IMR-90 (cell line): ENCODE measurements around the gene UNC13A. TPM values are rescaled to one million over a fixed set of nuclear protein-coding genes. Genes with fewer than 3 reads are reported as not detected.

Experiments
- ATAC-seq: fragments of 200-7000 bp; cut with Tn5 transposase; 2 replicates; pipeline ENCODE4 v1.9.1; 2020; ENCODE audit warnings: low read depth, mild to moderate bottlenecking, moderate library complexity
- BruUV-seq: library from RNA; stranded (reverse); fragments of 400-500 nt; replicated peaks from 2 replicates; lab custom pipeline; 2021; lab: Mats Ljungman, UMichigan
- CTCF ChIA-PET: fragments of 300-600 bp; formaldehyde crosslinking; extraction: SDS; loops from one replicate; lab custom pipeline; 2021; ENCODE audit warnings: antibody characterized with exemption; lab: Yijun Ruan, JAX
- POLR2A ChIA-PET: fragments of 300-600 bp; sonication (Branson Sonifier 250); formaldehyde crosslinking; loops from one replicate; lab custom pipeline; 2022; ENCODE audit warnings: antibody characterized with exemption; ENCODE audit not compliant: unreplicated experiment; lab: Charles Lee
- DNase-seq: peaks from one replicate; pipeline ENCODE4 v3.0.0; 2013
- H2AFZ ChIP-seq: replicated peaks from 2 replicates; pipeline ENCODE3; 2013; ENCODE audit warnings: low read length, mild to moderate bottlenecking; ENCODE audit not compliant: poor library complexity
- H2AK5ac ChIP-seq: 2 replicates; pipeline ENCODE4 v1.6.1; 2013; ENCODE audit warnings: low read depth, low read length, inconsistent platforms
- H2AK9ac ChIP-seq: replicated peaks from 2 replicates; pipeline ENCODE3; 2013; ENCODE audit warnings: mild to moderate bottlenecking, low read depth, low read length, moderate library complexity; ENCODE audit not compliant: poor library complexity
- H2BK120ac ChIP-seq: 2 replicates; pipeline ENCODE4 v1.6.1; 2013; ENCODE audit warnings: low read depth, low read length, inconsistent platforms
- H2BK15ac ChIP-seq: 3 replicates; pipeline ENCODE4 v1.6.1; 2013; ENCODE audit warnings: low read depth, low read length, inconsistent platforms
- H2BK20ac ChIP-seq: 2 replicates; pipeline ENCODE4 v1.6.1; 2013; ENCODE audit warnings: low read depth, mild to moderate bottlenecking, inconsistent platforms, low read length, moderate library complexity
- H2BK5ac ChIP-seq: 2 replicates; pipeline ENCODE4 v1.6.1; 2013; ENCODE audit warnings: mild to moderate bottlenecking, low read depth, low read length, inconsistent platforms; ENCODE audit not compliant: poor library complexity, severe bottlenecking
- H3K14ac ChIP-seq: replicated peaks from 2 replicates; pipeline ENCODE4 v1.6.1; 2013; ENCODE audit warnings: low read depth, low read length, inconsistent platforms
- H3K18ac ChIP-seq: 2 replicates; pipeline ENCODE4 v1.6.1; 2013; ENCODE audit warnings: low read depth, low read length, control low read depth
- H3K23ac ChIP-seq: 2 replicates; pipeline ENCODE4 v1.6.1; 2013; ENCODE audit warnings: low read depth, low read length, inconsistent platforms
- H3K27ac ChIP-seq: 2 replicates; pipeline ENCODE4 v1.5.1; 2013; ENCODE audit warnings: mild to moderate bottlenecking, control low read depth, low read length; ENCODE audit not compliant: insufficient read depth
- H3K27me3 ChIP-seq: 2 replicates; pipeline ENCODE4 v1.6.1; 2013; ENCODE audit warnings: low read length; ENCODE audit not compliant: control insufficient read depth, insufficient read depth
- H3K36me3 ChIP-seq: 2 replicates; pipeline ENCODE4 v1.6.1; 2013; ENCODE audit warnings: low read length, mixed read lengths; ENCODE audit not compliant: control insufficient read depth, insufficient read depth
- H3K4ac ChIP-seq: 2 replicates; pipeline ENCODE4 v1.6.1; 2013; ENCODE audit warnings: low read depth, low read length, inconsistent platforms
- H3K4me1 ChIP-seq: 2 replicates; pipeline ENCODE4 v1.6.1; 2013; ENCODE audit warnings: low read length, mixed read lengths; ENCODE audit not compliant: control insufficient read depth, insufficient read depth
- H3K4me2 ChIP-seq: 2 replicates; pipeline ENCODE4 v1.6.1; 2013; ENCODE audit warnings: low read depth, mild to moderate bottlenecking, control low read depth, low read length, moderate library complexity
- H3K4me3 ChIP-seq: 2 replicates; pipeline ENCODE4 v1.5.1; 2013; ENCODE audit warnings: low read depth, mild to moderate bottlenecking, control low read depth, low read length, moderate library complexity; ENCODE audit not compliant: insufficient read depth
- H3K56ac ChIP-seq: 2 replicates; pipeline ENCODE4 v1.6.1; 2013; ENCODE audit warnings: low read length, inconsistent platforms; ENCODE audit not compliant: insufficient read depth; ENCODE audit errors: extremely low read depth
- H3K79me1 ChIP-seq, 2 experiments: 2 replicates each; pipeline ENCODE4 v1.6.1; 2013; ENCODE audit warnings: low read length in 2 of 2, inconsistent platforms in 1 of 2, low read depth in 1 of 2
- H3K9ac ChIP-seq: 2 replicates; pipeline ENCODE4 v1.6.1; 2013; ENCODE audit warnings: low read depth, low read length, control low read depth
- H3K9me1 ChIP-seq: 2 replicates; pipeline ENCODE4 v1.6.1; 2013; ENCODE audit warnings: low read length, inconsistent platforms; ENCODE audit not compliant: insufficient read depth
- H3K9me3 ChIP-seq: 2 replicates; pipeline ENCODE4 v1.6.1; 2013; ENCODE audit warnings: low read length; ENCODE audit not compliant: control insufficient read depth, insufficient read depth
- H4K20me1 ChIP-seq: 2 replicates; pipeline ENCODE4 v1.6.1; 2013; ENCODE audit warnings: low read length, inconsistent platforms; ENCODE audit not compliant: insufficient read depth
- H4K5ac ChIP-seq: 2 replicates; pipeline ENCODE4 v1.6.1; 2013; ENCODE audit warnings: mild to moderate bottlenecking, low read depth, low read length, control low read depth
- H4K8ac ChIP-seq, 2 experiments: 2 replicates each; pipeline ENCODE4 v1.6.1; 2013; ENCODE audit warnings: low read depth in 2 of 2, low read length in 2 of 2, control low read depth in 1 of 2, inconsistent platforms in 1 of 2
- H4K91ac ChIP-seq: 2 replicates; pipeline ENCODE4 v1.6.1; 2013; ENCODE audit warnings: low read depth, low read length, inconsistent platforms; ENCODE audit not compliant: insufficient read depth
- BHLHE40 ChIP-seq: fragments of 150-350 bp; IDR thresholded peaks from 2 replicates; pipeline ENCODE4 v1.6.1; 2016; ENCODE audit warnings: mild to moderate bottlenecking, low read depth, low read length
- FOS ChIP-seq: fragments of 150-350 bp; IDR thresholded peaks from 2 replicates; pipeline ENCODE4 v1.6.1; 2016; ENCODE audit warnings: low read depth, low read length
- MAFK ChIP-seq: IDR thresholded peaks from 2 replicates; pipeline ENCODE4 v1.6.1; 2012; ENCODE audit warnings: low read depth, low read length, improper control_type of control experiment
- MAZ ChIP-seq: IDR thresholded peaks from 2 replicates; pipeline ENCODE4 v1.6.1; 2012; ENCODE audit warnings: low read depth, mild to moderate bottlenecking, low read length, improper control_type of control experiment, moderate library complexity, borderline replicate concordance
- MXI1 ChIP-seq: IDR thresholded peaks from 2 replicates; pipeline ENCODE4 v1.6.1; 2012; ENCODE audit warnings: low read depth, mild to moderate bottlenecking, low read length, moderate library complexity, borderline replicate concordance
- POLR2A ChIP-seq: IDR thresholded peaks from 2 replicates; pipeline ENCODE4 v1.6.1; 2012; ENCODE audit warnings: mild to moderate bottlenecking, low read depth, low read length
- RCOR1 ChIP-seq: IDR thresholded peaks from 2 replicates; pipeline ENCODE4 v1.6.1; 2012; ENCODE audit warnings: mild to moderate bottlenecking, low read length, improper control_type of control experiment; ENCODE audit not compliant: insufficient replicate concordance
- RFX5 ChIP-seq: IDR thresholded peaks from 2 replicates; pipeline ENCODE4 v1.8.0; 2012; ENCODE audit warnings: low read depth, mild to moderate bottlenecking, low read length, moderate library complexity
- USF2 ChIP-seq: fragments of 150-350 bp; IDR thresholded peaks from 2 replicates; pipeline ENCODE4 v1.6.1; 2017; ENCODE audit warnings: mild to moderate bottlenecking, antibody characterized with exemption, low read length, low read depth
- WGBS, 2 experiments: methylation state at CpG; one replicate each; pipeline versions ENCODE4 v1.1.5 to v1.1.7; 2013; ENCODE audit warnings: missing lambda C conversion rate in 2 of 2; ENCODE audit not compliant: insufficient read length in 1 of 2; ENCODE audit errors: extremely low coverage in 2 of 2; 5-methylcytosine and 5-hydroxymethylcytosine counted together
- dilution Hi-C: fragments of 300-500 bp; cut with HindIII; formaldehyde crosslinking; loops from one replicate; pipeline ENCODE4 v1.14.3; 2018; ENCODE audit warnings: low sequenced_read_pairs; ENCODE audit not compliant: unreplicated experiment
- in situ Hi-C: fragments of 300-500 bp; cut with MboI; formaldehyde crosslinking; loops from 3 replicates; pipeline ENCODE4 v1.14.3; 2019; ENCODE audit warnings: low sequenced_read_pairs, inconsistent platforms, mixed read lengths
- intact Hi-C: fragments of 100-400 bp; cut with micrococcal nuclease; formaldehyde crosslinking; loops from 2 replicates; pipeline ENCODE4 v1.10.0; 2022
- polyA plus RNA-seq, 3 experiments: library from polyadenylated mRNA; depleted of rRNA; stranded (reverse); fragments of >200 nt; gene quantifications; 2 replicates each; pipeline ENCODE4 v1.2.3, GENCODE V29; 2012; ENCODE audit warnings: low replicate concordance in 1 of 3
- total RNA-seq: library from RNA; depleted of rRNA; stranded (reverse); fragments of >200 nt; gene quantifications from 2 replicates; pipeline ENCODE4 v1.2.3, GENCODE V29; 2012
- TF ChIP-seq, protein P1 (sequence below): conservative IDR thresholded peaks from 2 replicates; pipeline ENCODE4 v1.5.1; 2012; ENCODE audit warnings: mild to moderate bottlenecking, low read depth, low read length, improper control_type of control experiment

UNC13A gene
- total and polyA plus RNA-seq, 2 of the 4 experiments (the other 2 are of a cell fraction), result 0.18 to 0.22 TPM

GRCh38 chr19:17682273-17682672 is 5.9 kb downstream of the UNC13A start:
- WGBS, 2 experiments, result 43% methylated on average over 3 of the region's 5 CpGs; no CpG with 5 or more reads in 1 of the 2 experiments
- POLR2A ChIA-PET, result no interaction called here

More at GRCh38 chr19:17682273-17682672, 5.9 kb downstream of the UNC13A start:
- in situ Hi-C loops (no loop called here), intact Hi-C loops (no loop called here), dilution Hi-C loops (no loop called here)
- Histone ChIP-seq H4K5ac (no peak overlapping the region), H2AK5ac (no peak overlapping the region), H3K4me2 (no peak overlapping the region), H3K4me3 (no peak overlapping the region), H3K9me3 (no peaks in the 10 kb centered on the region), H2BK20ac (no peak overlapping the region), H2AFZ (no peak overlapping the region), H2BK15ac (no peak overlapping the region), H3K27me3 (peaks cover 11% of the 10 kb centered on the region; the same call in 1 of the 2 replicates), H3K56ac (no peak overlapping the region; the same call in 1 of the 2 replicates), H2BK120ac (no peak overlapping the region), H3K4me1 (peaks cover 6% of the 10 kb centered on the region), H4K91ac (no peak overlapping the region), H3K18ac (no peak overlapping the region), H3K9me1 (peaks cover 10% of the 10 kb centered on the region), H4K8ac (no peak overlapping the region), H2AK9ac (no peak overlapping the region), H3K9ac (no peak overlapping the region), H3K4ac (no peak overlapping the region), H3K14ac (no peak overlapping the region), H2BK5ac (no peak overlapping the region), H3K79me1 (no peaks in the 10 kb centered on the region), H3K23ac (no peak overlapping the region), H3K36me3 (no peaks in the 10 kb centered on the region), H3K27ac (no peak overlapping the region), H4K20me1 (peaks cover 4% of the 10 kb centered on the region)
- no TSS peak for BruUV-seq
- ATAC-seq, result no peak
- CTCF ChIA-PET, result no interaction called here
- DNase-seq, result no peak
- TF ChIP-seq RFX5, result no peak
- no peak for TF ChIP-seq MAFK
- no peak for TF ChIP-seq FOS
- no peak for TF ChIP-seq MXI1
- TF ChIP-seq POLR2A, result no peak
- TF ChIP-seq MAZ, result no peak
- TF ChIP-seq USF2, result no peak
- no peak for TF ChIP-seq RCOR1
- TF ChIP-seq, protein P1, sequence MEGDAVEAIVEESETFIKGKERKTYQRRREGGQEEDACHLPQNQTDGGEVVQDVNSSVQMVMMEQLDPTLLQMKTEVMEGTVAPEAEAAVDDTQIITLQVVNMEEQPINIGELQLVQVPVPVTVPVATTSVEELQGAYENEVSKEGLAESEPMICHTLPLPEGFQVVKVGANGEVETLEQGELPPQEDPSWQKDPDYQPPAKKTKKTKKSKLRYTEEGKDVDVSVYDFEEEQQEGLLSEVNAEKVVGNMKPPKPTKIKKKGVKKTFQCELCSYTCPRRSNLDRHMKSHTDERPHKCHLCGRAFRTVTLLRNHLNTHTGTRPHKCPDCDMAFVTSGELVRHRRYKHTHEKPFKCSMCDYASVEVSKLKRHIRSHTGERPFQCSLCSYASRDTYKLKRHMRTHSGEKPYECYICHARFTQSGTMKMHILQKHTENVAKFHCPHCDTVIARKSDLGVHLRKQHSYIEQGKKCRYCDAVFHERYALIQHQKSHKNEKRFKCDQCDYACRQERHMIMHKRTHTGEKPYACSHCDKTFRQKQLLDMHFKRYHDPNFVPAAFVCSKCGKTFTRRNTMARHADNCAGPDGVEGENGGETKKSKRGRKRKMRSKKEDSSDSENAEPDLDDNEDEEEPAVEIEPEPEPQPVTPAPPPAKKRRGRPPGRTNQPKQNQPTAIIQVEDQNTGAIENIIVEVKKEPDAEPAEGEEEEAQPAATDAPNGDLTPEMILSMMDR, result no peak
- no peak for TF ChIP-seq BHLHE40
